NT2/D1 (cell line): ENCODE results near the gene ABCC3.
A peak's percentile ranks its signal among the peaks of the same experiment; 100 is the strongest.

Source experiments
- DNase-seq: peaks from one replicate; pipeline ENCODE4 v3.0.0-alpha.2; 2011; ENCODE audit warnings: low read depth, low spot score
- H3K27me3 ChIP-seq: 2 replicates; pipeline ENCODE4 v1.6.0; 2011; ENCODE audit warnings: mild to moderate bottlenecking; ENCODE audit not compliant: insufficient read length, insufficient read depth
- H3K36me3 ChIP-seq: 2 replicates; pipeline ENCODE4 v1.6.1; 2011; ENCODE audit warnings: mild to moderate bottlenecking, low read length, mixed read lengths; ENCODE audit not compliant: insufficient read depth, insufficient read length
- H3K4me1 ChIP-seq: 2 replicates; pipeline ENCODE4 v1.5.1; 2011; ENCODE audit not compliant: insufficient read depth, insufficient read length
- H3K4me3 ChIP-seq: 2 replicates; pipeline ENCODE4 v1.5.1; 2011; ENCODE audit warnings: low read depth; ENCODE audit not compliant: insufficient read length
- H3K9ac ChIP-seq: 2 replicates; pipeline ENCODE4 v1.6.0; 2011; ENCODE audit warnings: low read depth; ENCODE audit not compliant: insufficient read length
- H3K9me3 ChIP-seq: 2 replicates; pipeline ENCODE4 v1.5.1; 2011; ENCODE audit warnings: mild to moderate bottlenecking, low read length; ENCODE audit not compliant: insufficient read depth
- SUZ12 ChIP-seq: IDR thresholded peaks from 2 replicates; pipeline ENCODE4 v1.6.1; 2011; ENCODE audit not compliant: insufficient read length, insufficient read depth; ENCODE audit errors: extremely low read depth
- YY1 ChIP-seq: IDR thresholded peaks from 2 replicates; pipeline ENCODE4 v1.6.1; 2011; ENCODE audit not compliant: insufficient read length, insufficient read depth
- ZNF274 ChIP-seq: IDR thresholded peaks from 2 replicates; pipeline ENCODE4 v1.6.1; 2011; ENCODE audit warnings: mild to moderate bottlenecking, low read depth, low read length

The ABCC3 gene

GRCh38 chr17:50630524-50631194 is 4.0 kb upstream of the ABCC3 start:
- peaks cover 44% of the 10 kb centered on the region for H3K27me3 ChIP-seq
- no peaks in the 10 kb centered on the region for H3K36me3 ChIP-seq
- peaks cover 30% of the 10 kb centered on the region for H3K4me1 ChIP-seq
- H3K4me3 ChIP-seq, result no peak overlapping the region
- no peak overlapping the region for H3K9ac ChIP-seq
- no peak for DNase-seq
- TF ChIP-seq ZNF274, result no peak
- TF ChIP-seq YY1, result no peak
- TF ChIP-seq SUZ12, result no peak
- no peaks in the 10 kb centered on the region for H3K9me3 ChIP-seq

GRCh38 chr17:50631195-50631907 is 3.3 kb upstream of the ABCC3 start:
- Histone ChIP-seq H3K4me1 (peaks cover 25% of the 10 kb centered on the region), H3K4me3 (no peak overlapping the region), H3K9ac (no peak overlapping the region), H3K27me3 (peaks cover 51% of the 10 kb centered on the region), H3K36me3 (no peaks in the 10 kb centered on the region), H3K9me3 (no peaks in the 10 kb centered on the region)
- TF ChIP-seq ZNF274, result no peak
- TF ChIP-seq SUZ12, result no peak
- TF ChIP-seq YY1, result no peak
- no peak for DNase-seq

GRCh38 chr17:50631908-50632571 is 2.6 kb upstream of the ABCC3 start:
- TF ChIP-seq YY1, result no peak
- TF ChIP-seq SUZ12, result no peak
- TF ChIP-seq ZNF274, result no peak
- Histone ChIP-seq H3K4me1 (peaks cover 22% of the 10 kb centered on the region), H3K9ac (no peak overlapping the region), H3K27me3 (peaks cover 56% of the 10 kb centered on the region), H3K36me3 (no peaks in the 10 kb centered on the region), H3K9me3 (no peaks in the 10 kb centered on the region), H3K4me3 (no peak overlapping the region)
- DNase-seq, result no peak

- Histone ChIP-seq H3K4me3 (no peak overlapping the region), H3K9me3 (no peaks in the 10 kb centered on the region), H3K27me3 (peaks cover 56% of the 10 kb centered on the region), H3K4me1 (peaks cover 19% of the 10 kb centered on the region), H3K9ac (no peak overlapping the region), H3K36me3 (no peaks in the 10 kb centered on the region)
- no peak for DNase-seq
- TF ChIP-seq SUZ12 (no peak), ZNF274 (no peak), YY1 (no peak)
These were observed 2.0 kb upstream of the ABCC3 start for GRCh38 chr17:50632637-50633036.

- Histone ChIP-seq H3K27me3 (peaks cover 56% of the 10 kb centered on the region), H3K9me3 (no peaks in the 10 kb centered on the region), H3K36me3 (no peaks in the 10 kb centered on the region), H3K4me1 (peaks cover 13% of the 10 kb centered on the region), H3K9ac (no peak overlapping the region), H3K4me3 (no peak overlapping the region)
- TF ChIP-seq ZNF274 (no peak), YY1 (no peak), SUZ12 (no peak)
- DNase-seq, result no peak
These were observed 998 bp upstream of the ABCC3 start for GRCh38 chr17:50633683-50634082.

- TF ChIP-seq ZNF274 (no peak), YY1 (no peak), SUZ12 (no peak)
- DNase-seq, result no peak
- no peaks in the 10 kb centered on the region for H3K36me3 ChIP-seq
- no peaks in the 10 kb centered on the region for H3K9me3 ChIP-seq
- peaks cover 10% of the 10 kb centered on the region for H3K4me1 ChIP-seq
- peak overlapping the region; percentile 57 for H3K9ac ChIP-seq
- peak overlapping the region; percentile 39 for H3K4me3 ChIP-seq
- H3K27me3 ChIP-seq, result peaks cover 56% of the 10 kb centered on the region
These were observed 442 bp downstream of the ABCC3 start for GRCh38 chr17:50634915-50635731.

- H3K36me3 ChIP-seq, result no peaks in the 10 kb centered on the region
- TF ChIP-seq SUZ12 (no peak), ZNF274 (no peak), YY1 (no peak)
- H3K27me3 ChIP-seq, result peaks cover 56% of the 10 kb centered on the region
- no peaks in the 10 kb centered on the region for H3K9me3 ChIP-seq
- H3K9ac ChIP-seq, result no peak overlapping the region
- peaks cover 12% of the 10 kb centered on the region for H3K4me1 ChIP-seq
- no peak overlapping the region for H3K4me3 ChIP-seq
- no peak for DNase-seq
These were observed 976 bp downstream of the ABCC3 start for GRCh38 chr17:50635732-50635981.
